C1 segment of cervical spinal cord (tissue), 14 donors: ENCODE measurements around the gene OR10G7.
"Not testable (repeated sequence)": the region's sequence is repeated elsewhere in the genome, so short reads cannot be mapped to it uniquely, and the experiment has no call there.

ENCODE experiments used
- DNase-seq, 14 donors: peaks; one replicate each; lab custom pipeline; 2025; lab: John Stamatoyannopoulos, UW

The OR10G7 gene

DNA sequence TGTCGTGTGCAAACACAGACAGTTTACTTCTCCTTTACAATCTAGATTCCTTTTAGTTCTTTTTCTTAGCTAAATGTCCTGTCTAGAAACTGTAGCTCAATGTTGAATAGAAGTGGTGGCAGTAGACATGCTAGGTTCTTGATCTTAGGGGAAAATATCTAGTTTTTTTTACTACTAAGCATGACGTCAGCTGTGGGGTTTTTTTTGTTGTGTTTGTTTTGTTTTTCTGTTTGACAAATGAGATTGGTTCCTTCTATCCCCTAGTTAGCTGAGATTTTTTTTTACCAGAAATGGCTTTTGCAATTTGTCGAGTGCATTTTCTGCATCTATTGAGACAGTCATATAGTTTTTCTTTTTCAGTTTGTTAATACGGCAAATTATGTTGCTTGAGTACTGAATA, 2.3 kb upstream of the OR10G7 start:
- DNase-seq = no peak

DNA sequence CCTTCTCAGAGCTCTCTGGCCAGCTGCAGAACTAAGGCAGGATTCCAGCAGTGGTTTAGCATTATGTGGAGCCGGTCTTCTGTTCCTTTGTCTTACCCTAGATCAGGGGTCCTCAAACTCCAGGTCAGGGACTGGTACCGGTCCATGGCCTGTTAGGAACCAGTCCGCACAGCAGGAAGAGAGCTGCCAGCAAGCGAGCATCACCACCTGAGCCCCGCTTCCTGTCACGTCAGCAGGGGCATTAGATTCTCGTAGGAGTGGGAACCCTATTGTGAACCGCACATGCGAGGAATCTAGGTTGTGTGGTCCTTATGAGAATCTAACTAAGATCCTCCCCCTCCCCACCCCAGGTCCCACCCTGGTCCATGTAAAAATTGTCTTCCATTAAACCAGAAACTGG, 1.6 kb downstream of the OR10G7 start:
- no peak for DNase-seq

DNA sequence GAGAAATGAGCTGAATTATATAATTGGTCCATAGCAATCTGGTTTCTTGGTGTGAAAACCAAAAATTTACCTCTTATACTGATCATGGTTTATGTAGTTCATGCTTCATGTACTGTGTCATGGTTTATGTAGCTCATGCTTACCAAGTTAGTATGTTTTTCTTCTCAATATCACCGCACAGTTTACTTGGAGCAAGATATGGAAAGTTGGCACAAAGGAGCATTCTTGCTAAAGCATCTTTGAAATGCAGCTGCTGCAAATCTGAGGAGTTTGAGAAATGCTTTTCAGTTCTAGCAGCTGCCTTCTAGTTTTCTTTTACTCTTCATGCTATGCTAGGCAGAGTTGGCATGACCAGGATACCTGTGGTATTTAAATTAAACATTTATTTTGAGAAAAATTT, 4.5 kb downstream of the OR10G7 start:
- DNase-seq = no peak

- no peak for DNase-seq
Observed at GRCh38 chr11:124026498-124026897, 14.6 kb downstream of the OR10G7 start, which contains the start of gene OR10G8. Gene OR10G8 (plus strand): TSS chr11:124026798. CDS start chr11:124029623, 2,825 bp downstream.

- not testable (repeated sequence) for DNase-seq
Observed at GRCh38 chr11:124015837-124016236, 25.3 kb downstream of the OR10G7 start.

DNA sequence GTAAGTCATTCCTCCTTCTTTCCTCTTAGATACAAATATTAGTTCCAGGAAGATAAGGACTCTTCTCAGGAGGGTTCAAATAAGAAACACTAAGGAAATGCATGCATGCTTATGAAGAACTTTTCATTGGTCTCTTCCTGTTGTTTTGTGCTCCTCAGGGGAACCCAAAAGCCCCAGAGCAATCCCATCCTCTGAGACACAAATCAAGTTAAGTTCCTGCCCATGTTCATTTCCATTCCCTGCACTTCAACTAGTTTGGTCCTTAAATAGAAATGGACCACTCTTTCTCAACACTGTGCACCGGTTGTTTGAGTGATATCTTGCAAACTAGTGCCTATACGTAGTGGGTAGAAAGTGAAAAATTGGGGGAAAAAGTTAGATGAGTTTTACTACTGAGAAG, 28.4 kb downstream of the OR10G7 start, which contains the start of gene OR10G4:
Gene OR10G4 (plus strand): TSS at position 301 of the 400 bp plus-strand sequence. CDS start 2,578 bp downstream, outside the sequence.
- no peak for DNase-seq

- no peak for DNase-seq
Observed at GRCh38 chr11:123995119-123995518, 46.0 kb downstream of the OR10G7 start, which contains the start of gene OR10G6. Gene OR10G6 (minus strand): TSS chr11:123995161. CDS start chr11:123995161, 0 bp downstream.
